HUES64 (cell line): ENCODE results near the gene RRAGC.
A peak's percentile ranks its signal among the peaks of the same experiment; 100 is the strongest.

Experiments used
- H3K27ac ChIP-seq: 2 replicates; pipeline ENCODE4 v1.7.0; 2013; ENCODE audit warnings: low read depth, low read length, inconsistent platforms
- H3K27me3 ChIP-seq: 2 replicates; pipeline ENCODE4 v1.6.1; 2013; ENCODE audit warnings: mild to moderate bottlenecking, low read length; ENCODE audit not compliant: insufficient read depth
- H3K36me3 ChIP-seq: 2 replicates; pipeline ENCODE4 v1.6.1; 2013; ENCODE audit warnings: mild to moderate bottlenecking, low read length; ENCODE audit not compliant: insufficient read depth
- H3K4me1 ChIP-seq: 2 replicates; pipeline ENCODE4 v1.6.1; 2013; ENCODE audit warnings: mild to moderate bottlenecking, low read length, moderate library complexity; ENCODE audit not compliant: insufficient read depth
- H3K4me3 ChIP-seq: 2 replicates; pipeline ENCODE4 v1.5.1; 2013; ENCODE audit warnings: mild to moderate bottlenecking, low read length, moderate library complexity
- H3K9ac ChIP-seq: 2 replicates; pipeline ENCODE4 v1.6.1; 2013; ENCODE audit warnings: mild to moderate bottlenecking, low read depth, low read length
- H3K9me3 ChIP-seq: 2 replicates; pipeline ENCODE4 v1.6.1; 2013; ENCODE audit warnings: low read depth, low read length; ENCODE audit not compliant: insufficient read depth
- WGBS: fragments of 150-250, 120-280 bp; methylation state at CpG from one replicate; pipeline ENCODE4 v1.1.7; 2013; ENCODE audit warnings: missing lambda C conversion rate; 5-methylcytosine and 5-hydroxymethylcytosine counted together

RRAGC gene

GRCh38 chr1:38829368-38829767, 30.2 kb downstream of the RRAGC start:
- Histone ChIP-seq H3K9me3 (no peaks in the 10 kb centered on the region), H3K4me1 (no peaks in the 10 kb centered on the region), H3K27ac (no peak overlapping the region), H3K4me3 (no peak overlapping the region), H3K27me3 (peaks cover 3% of the 10 kb centered on the region; the same call in 1 of the 2 replicates), H3K36me3 (no peaks in the 10 kb centered on the region), H3K9ac (no peak overlapping the region)
- WGBS, result 79% methylated on average over 1 of the region's 1 CpG

DNA sequence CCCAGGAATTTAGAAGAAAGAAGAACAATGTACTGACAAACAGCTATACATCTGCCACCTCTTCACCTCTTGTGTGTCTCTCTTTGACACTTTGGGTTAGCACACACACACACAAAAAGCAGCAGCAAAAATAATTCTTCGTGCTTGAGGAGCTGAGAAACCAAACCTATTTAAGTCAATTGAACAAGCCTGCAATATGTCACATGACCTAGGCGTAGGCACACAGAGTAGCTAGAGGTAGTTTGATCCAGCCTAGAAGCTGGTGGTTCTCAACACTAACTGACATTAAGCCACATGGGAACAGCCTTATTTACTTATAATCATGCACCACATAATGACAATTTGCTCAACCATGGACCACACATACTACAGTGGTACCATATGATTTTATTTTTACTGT, 32.3 kb downstream of the RRAGC start:
- Histone ChIP-seq H3K9me3 (no peaks in the 10 kb centered on the region), H3K9ac (no peak overlapping the region), H3K36me3 (no peaks in the 10 kb centered on the region), H3K4me3 (no peak overlapping the region), H3K27me3 (peaks cover 3% of the 10 kb centered on the region; the same call in 1 of the 2 replicates), H3K4me1 (no peaks in the 10 kb centered on the region), H3K27ac (no peak overlapping the region)
- 90% methylated on average over 2 of the region's 2 CpGs for whole genome bisulfite sequencing

GRCh38 chr1:38826886-38827285, 32.7 kb downstream of the RRAGC start:
- H3K4me1 ChIP-seq, result no peaks in the 10 kb centered on the region
- H3K36me3 ChIP-seq, result no peaks in the 10 kb centered on the region
- H3K27ac ChIP-seq, result no peak overlapping the region
- no peak overlapping the region for H3K9ac ChIP-seq
- no peak overlapping the region for H3K4me3 ChIP-seq
- H3K9me3 ChIP-seq, result no peaks in the 10 kb centered on the region
- peaks cover 5% of the 10 kb centered on the region; the same call in 1 of the 2 replicates for H3K27me3 ChIP-seq

GRCh38 chr1:38826262-38826661, 33.3 kb downstream of the RRAGC start:
- Histone ChIP-seq H3K4me1 (no peaks in the 10 kb centered on the region), H3K36me3 (no peaks in the 10 kb centered on the region), H3K9me3 (no peaks in the 10 kb centered on the region), H3K9ac (no peak overlapping the region), H3K27ac (no peak overlapping the region), H3K4me3 (no peak overlapping the region), H3K27me3 (peaks cover 9% of the 10 kb centered on the region; the same call in 1 of the 2 replicates)
- WGBS, result 79% methylated on average over 3 of the region's 3 CpGs

DNA sequence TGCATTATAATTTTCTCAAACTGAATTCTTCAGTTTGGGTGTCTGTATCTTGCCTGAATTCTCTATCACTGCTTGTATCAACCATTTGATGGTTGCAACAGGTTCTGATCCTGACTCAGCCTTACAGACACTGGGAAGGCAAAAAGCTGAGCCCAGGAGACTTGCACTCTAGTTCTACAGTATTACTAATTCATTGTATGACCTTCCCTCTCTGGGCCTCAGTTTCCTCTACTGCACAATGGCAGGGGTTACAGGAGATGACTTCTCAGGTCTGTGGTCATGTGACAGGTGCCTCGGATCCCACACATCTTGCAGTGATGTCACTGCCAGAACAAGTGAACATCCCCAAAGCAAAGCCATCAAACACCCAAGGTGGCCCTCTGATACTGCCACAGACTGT, 38.7 kb downstream of the RRAGC start:
- peaks cover 47% of the 10 kb centered on the region for H3K27me3 ChIP-seq

DNA sequence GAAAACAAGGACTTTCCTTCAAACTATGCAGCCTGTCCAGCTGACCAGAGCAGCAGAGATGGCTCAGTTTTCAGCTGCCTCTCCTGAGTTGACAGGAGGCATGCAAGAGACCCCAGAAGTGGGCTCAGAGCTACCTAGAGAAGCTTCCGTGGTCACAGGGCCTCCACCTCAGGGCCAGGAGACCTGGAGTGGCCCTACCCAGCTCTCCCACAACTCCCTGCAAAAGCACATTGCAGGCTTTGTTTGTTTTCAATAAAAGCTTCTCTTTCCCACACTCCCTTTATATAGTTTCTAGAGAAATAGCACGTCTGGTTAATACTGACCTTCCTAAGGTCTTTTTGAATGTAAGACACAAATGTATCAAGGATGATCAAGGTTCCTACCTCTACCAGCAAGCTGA, 40.1 kb downstream of the RRAGC start:
- no peak overlapping the region for H3K4me3 ChIP-seq
- no peak overlapping the region for H3K9ac ChIP-seq
- no peaks in the 10 kb centered on the region for H3K36me3 ChIP-seq
- H3K27me3 ChIP-seq, result peaks cover 57% of the 10 kb centered on the region
- no peak overlapping the region for H3K27ac ChIP-seq
- H3K4me1 ChIP-seq, result peaks cover 10% of the 10 kb centered on the region; the same call in 1 of the 2 replicates
- H3K9me3 ChIP-seq, result peaks cover 3% of the 10 kb centered on the region; the same call in 1 of the 2 replicates
- 81% methylated on average over 2 of the region's 2 CpGs for WGBS

More for the DNA sequence above, 38.7 kb downstream of the RRAGC start:
- Histone ChIP-seq H3K36me3 (no peaks in the 10 kb centered on the region), H3K9ac (no peak overlapping the region), H3K9me3 (peaks cover 3% of the 10 kb centered on the region; the same call in 1 of the 2 replicates), H3K4me3 (no peak overlapping the region), H3K4me1 (peaks cover 6% of the 10 kb centered on the region; the same call in 1 of the 2 replicates), H3K27ac (no peak overlapping the region)
- 82% methylated on average over 1 of the region's 1 CpG for WGBS

DNA sequence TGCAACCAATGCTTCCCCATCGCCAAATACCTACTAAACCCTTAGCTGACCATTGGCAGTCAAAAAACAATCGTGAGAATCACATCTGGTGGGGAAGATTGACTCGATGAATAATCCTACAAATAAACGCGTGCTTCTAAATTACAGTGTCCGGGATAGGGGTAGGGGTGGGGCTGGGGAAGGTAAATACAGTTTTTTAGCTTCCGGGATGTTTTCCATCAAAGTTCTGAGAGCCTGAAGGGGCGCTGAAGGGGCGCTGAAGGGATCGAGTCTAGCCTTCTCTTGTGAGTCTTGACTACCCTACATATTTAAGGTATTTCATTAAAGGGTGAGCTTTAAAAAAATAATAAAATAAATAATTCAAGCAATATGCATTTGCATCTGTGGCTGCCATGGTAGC, 40.5 kb downstream of the RRAGC start:
- peaks cover 3% of the 10 kb centered on the region; the same call in 1 of the 2 replicates for H3K9me3 ChIP-seq
- peaks cover 61% of the 10 kb centered on the region for H3K27me3 ChIP-seq
- H3K27ac ChIP-seq, result no peak overlapping the region
- no peaks in the 10 kb centered on the region for H3K36me3 ChIP-seq
- peak overlapping the region; percentile 80 for H3K4me3 ChIP-seq
- WGBS, result 25% methylated on average over 9 of the region's 10 CpGs
- H3K4me1 ChIP-seq, result peaks cover 15% of the 10 kb centered on the region; the same call in 1 of the 2 replicates
- no peak overlapping the region for H3K9ac ChIP-seq

GRCh38 chr1:38818175-38818976, 41.2 kb downstream of the RRAGC start:
- Histone ChIP-seq H3K9me3 (peaks cover 3% of the 10 kb centered on the region; the same call in 1 of the 2 replicates), H3K27me3 (peaks cover 64% of the 10 kb centered on the region), H3K27ac (no peak overlapping the region), H3K4me1 (peaks cover 21% of the 10 kb centered on the region; the same call in 1 of the 2 replicates), H3K9ac (peak overlapping the region; percentile 62), H3K36me3 (no peaks in the 10 kb centered on the region), H3K4me3 (peak overlapping the region; percentile 80)
- WGBS, result under 1% methylated on average over 67 of the region's 70 CpGs

GRCh38 chr1:38817267-38818174, 42.1 kb downstream of the RRAGC start:
- peaks cover 64% of the 10 kb centered on the region for H3K27me3 ChIP-seq
- no peak overlapping the region for H3K27ac ChIP-seq
- H3K4me1 ChIP-seq, result peaks cover 21% of the 10 kb centered on the region; the same call in 1 of the 2 replicates
- no peaks in the 10 kb centered on the region for H3K36me3 ChIP-seq
- H3K9ac ChIP-seq, result peak overlapping the region; percentile 62
- peaks cover 3% of the 10 kb centered on the region; the same call in 1 of the 2 replicates for H3K9me3 ChIP-seq
- WGBS, result 33% methylated on average over 45 of the region's 45 CpGs
- H3K4me3 ChIP-seq, result peak overlapping the region; percentile 80

DNA sequence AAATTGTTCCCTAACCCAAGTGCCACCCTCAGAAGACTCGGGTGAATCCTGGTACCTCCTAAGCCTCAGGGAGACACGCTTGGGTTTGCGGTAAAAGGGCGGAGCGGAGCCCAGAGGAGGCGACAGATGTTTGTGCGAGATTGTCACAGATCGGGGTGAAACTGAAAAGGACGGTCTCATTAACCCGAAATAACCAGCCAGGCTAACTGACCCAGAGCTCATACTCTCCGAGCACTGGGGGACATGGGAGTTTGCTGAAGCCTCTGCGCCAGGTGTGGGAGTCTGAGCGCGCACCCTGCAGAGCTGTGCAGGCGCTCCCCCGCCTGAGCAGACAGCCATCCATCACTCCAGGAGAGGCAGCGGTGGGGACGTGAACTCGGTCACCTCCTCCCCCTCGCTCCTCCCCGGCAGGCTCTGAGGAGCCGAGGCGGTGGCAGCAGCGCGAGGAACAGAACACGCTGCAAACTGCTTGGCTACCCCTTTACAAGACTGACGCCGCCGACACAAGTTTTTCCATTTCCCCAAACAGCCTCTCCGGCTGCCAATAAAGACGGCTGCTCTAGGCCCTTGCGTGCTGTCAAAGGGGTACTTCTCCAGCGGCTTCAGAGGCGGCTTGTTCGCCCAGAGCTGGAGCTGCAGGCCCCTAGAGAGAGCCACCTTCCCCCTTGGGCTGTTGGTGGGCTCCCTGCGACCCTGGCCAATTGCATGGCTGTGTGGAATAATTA, 43.5 kb downstream of the RRAGC start:
- WGBS, result 76% methylated on average over 36 of the region's 36 CpGs
- no peak overlapping the region for H3K9ac ChIP-seq
- peaks cover 21% of the 10 kb centered on the region; the same call in 1 of the 2 replicates for H3K4me1 ChIP-seq
- peaks cover 58% of the 10 kb centered on the region for H3K27me3 ChIP-seq
- no peak overlapping the region for H3K4me3 ChIP-seq
- peaks cover 3% of the 10 kb centered on the region; the same call in 1 of the 2 replicates for H3K9me3 ChIP-seq
- no peak overlapping the region for H3K27ac ChIP-seq
- H3K36me3 ChIP-seq, result no peaks in the 10 kb centered on the region
